B cell (primary cell): Measurements from ENCODE around the gene NRIP3.

Experiments used
- CTCF ChIP-seq: fragments of 200-600 bp; IDR thresholded peaks from one replicate; pipeline ENCODE4 v1.8.0; 2022; ENCODE audit warnings: antibody characterized with exemption, mild to moderate bottlenecking
- EZH2 ChIP-seq: IDR thresholded peaks from 2 replicates; pipeline ENCODE4 v1.6.1; 2012; ENCODE audit warnings: borderline replicate concordance, low read depth, mild to moderate bottlenecking, moderate library complexity, low read length; ENCODE audit not compliant: insufficient read depth, poor library complexity, severe bottlenecking

DNA sequence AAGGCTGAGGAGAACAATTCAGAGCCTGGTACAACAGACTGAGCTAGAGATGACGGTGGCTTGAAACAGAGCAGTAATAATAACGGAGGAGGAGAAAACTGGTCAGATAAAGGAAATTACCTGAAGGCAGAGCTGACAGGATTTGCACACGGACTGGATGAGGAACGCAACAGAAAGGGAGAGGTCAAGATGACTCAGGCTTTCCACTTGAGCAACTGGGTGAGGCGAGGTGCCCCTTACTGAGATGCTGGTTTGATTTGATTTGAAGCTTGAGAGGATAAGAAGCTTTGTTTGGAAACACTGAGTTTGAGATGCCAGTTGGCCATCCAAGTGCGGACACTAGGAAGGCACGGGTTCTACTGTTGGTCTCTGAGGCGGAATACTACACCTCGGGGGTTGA lies 35.4 kb upstream of the NRIP3 start:
- TF ChIP-seq EZH2 (no peak), CTCF (no peak)
